GM21786 (cell line): ENCODE results near the gene C11orf86.

Experiments
- ATAC-seq: cut with Tn5 transposase; IDR thresholded peaks from one replicate; pipeline ENCODE4 v1.9.1; 2021; ENCODE audit not compliant: unreplicated experiment

C11orf86 gene

DNA sequence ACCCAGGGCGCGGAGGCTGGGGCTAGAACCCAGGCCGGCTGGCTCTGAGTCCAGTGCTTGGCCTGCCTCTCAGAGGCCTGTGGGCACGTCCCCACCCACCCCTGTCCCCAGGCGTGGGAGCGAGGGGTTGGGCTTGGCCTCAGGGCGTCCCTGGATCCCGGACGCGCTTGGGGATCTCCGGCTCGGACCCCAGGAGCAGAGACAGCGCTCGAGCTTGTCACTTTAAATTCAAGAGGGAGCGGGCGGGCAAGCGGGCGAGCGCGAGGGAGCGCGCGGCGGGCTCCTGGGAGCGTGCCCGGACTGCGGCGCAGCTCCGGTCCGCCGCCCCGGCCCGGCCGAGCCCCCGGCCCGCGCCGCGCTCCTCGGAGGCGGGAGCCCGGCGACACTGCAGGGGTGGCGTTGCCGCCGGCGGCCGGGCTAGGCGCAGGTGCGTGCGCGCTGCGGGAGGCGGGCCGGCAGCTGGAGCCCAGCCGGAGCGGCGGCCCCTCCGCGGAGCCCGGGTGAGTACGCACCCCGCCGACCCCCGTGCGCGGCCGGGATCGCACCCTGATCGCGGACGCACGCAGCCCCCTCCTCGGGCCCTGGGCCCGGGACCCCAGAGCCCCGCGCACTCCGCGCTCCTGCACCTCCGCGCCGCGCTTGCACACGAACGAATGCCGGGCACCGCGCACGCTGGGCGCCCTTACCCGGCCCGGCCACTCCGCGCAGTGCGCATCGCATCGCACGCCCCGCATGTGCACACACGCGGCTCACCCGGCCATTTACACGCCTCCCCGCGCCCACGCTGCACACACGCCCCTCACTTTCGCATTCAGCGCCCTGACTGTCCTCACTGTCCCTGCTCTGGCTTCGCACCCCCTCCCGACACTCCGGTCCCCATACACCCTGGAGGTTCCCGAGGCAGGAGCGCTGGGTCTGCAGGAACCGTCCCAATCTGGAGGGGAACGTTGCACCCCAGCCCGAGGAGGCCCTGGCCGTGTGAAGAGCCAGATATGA is 48.2 kb downstream of the C11orf86 start, which contains the start of gene SYT12:
TSS of gene SYT12 (plus strand) at position 174 of the 996 bp plus-strand sequence. CDS start 7,011 bp downstream, outside the sequence.
- no peak for ATAC-seq

GRCh38 chr11:67023957-67024353 is 48.9 kb downstream of the C11orf86 start:
- no peak for ATAC-seq

DNA sequence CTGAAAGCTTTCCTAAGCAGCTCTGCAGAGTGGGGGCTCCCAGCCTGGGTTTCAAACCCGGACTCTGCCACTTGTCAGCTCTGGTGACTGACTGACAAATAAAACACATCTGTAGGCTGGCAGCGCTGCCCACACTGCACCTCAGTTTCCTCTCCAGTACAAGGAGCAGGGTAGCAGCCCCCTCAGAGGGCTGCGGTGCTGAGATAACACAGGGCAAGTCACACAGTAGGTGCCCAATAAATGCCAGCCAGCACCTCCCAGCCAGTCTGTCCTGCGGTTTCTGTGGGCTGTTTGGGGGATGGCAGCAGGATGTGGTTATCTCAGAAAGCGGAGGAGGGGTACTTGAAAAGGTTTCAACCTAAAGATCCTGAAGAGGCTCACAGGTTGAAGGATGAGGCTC is 49.3 kb downstream of the C11orf86 start:
- ATAC-seq: no peak

GRCh38 chr11:67024966-67025365 is 49.9 kb downstream of the C11orf86 start:
- ATAC-seq: no peak

DNA sequence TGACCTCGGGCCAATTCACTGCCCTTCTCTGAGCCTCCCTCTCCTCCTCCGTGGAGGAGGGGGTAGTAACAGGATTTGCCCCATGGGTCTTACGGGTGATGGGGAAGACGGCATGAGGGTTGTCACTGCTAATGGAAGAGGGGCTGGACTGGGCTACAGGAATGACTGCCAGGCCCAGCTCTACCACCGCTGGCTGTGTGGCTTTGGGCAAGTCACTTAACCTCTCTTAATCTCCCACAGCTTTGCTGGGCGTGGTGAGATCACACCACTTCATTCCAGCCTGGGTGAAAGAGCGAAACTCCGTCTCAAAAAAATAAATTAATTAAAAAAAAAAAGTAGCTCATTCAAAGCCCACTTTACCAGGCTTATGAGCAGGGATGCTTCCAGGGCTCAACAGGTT is 50.6 kb downstream of the C11orf86 start:
- no peak for ATAC-seq
